H9 (cell line): ENCODE data around the gene SLC34A3. TPM values are rescaled to one million over a fixed set of nuclear protein-coding genes. Genes with fewer than 3 reads are reported as not detected.

ENCODE experiments used
- DNase-seq: peaks from one replicate; pipeline ENCODE4 v3.0.0-alpha.2; 2017
- H2AFZ ChIP-seq: one replicate; pipeline ENCODE4 v1.6.1; 2013; ENCODE audit warnings: mild to moderate bottlenecking, low read length, control low read depth, moderate library complexity
- H2AK5ac ChIP-seq: 2 replicates; pipeline ENCODE4 v1.6.1; 2013; ENCODE audit warnings: low read length, control low read depth, mixed read lengths; ENCODE audit not compliant: insufficient read length
- H2BK120ac ChIP-seq: one replicate; pipeline ENCODE4 v1.6.1; 2013; ENCODE audit warnings: low read depth, mild to moderate bottlenecking, low read length, control low read depth, inconsistent platforms; ENCODE audit not compliant: poor library complexity, severe bottlenecking
- H2BK12ac ChIP-seq: 2 replicates; pipeline ENCODE4 v1.6.1; 2013; ENCODE audit warnings: low read length, control low read depth, mixed read lengths, low read depth; ENCODE audit not compliant: insufficient read length
- H2BK15ac ChIP-seq: 2 replicates; pipeline ENCODE4 v1.6.1; 2013; ENCODE audit warnings: low read depth, low read length, control low read depth
- H2BK20ac ChIP-seq: one replicate; pipeline ENCODE4 v1.6.1; 2013; ENCODE audit warnings: low read depth, mild to moderate bottlenecking, low read length, control low read depth, inconsistent platforms; ENCODE audit not compliant: poor library complexity, severe bottlenecking
- H2BK5ac ChIP-seq: 2 replicates; pipeline ENCODE4 v1.6.1; 2013; ENCODE audit warnings: low read length, control low read depth, mixed read lengths; ENCODE audit not compliant: insufficient read length
- H3K14ac ChIP-seq: 2 replicates; pipeline ENCODE4 v1.6.1; 2013; ENCODE audit warnings: low read length, control low read depth; ENCODE audit not compliant: insufficient read depth
- H3K18ac ChIP-seq: 2 replicates; pipeline ENCODE4 v1.6.1; 2013; ENCODE audit warnings: low read depth, mild to moderate bottlenecking, mixed read lengths, low read length, control low read depth; ENCODE audit not compliant: insufficient read length
- H3K23ac ChIP-seq: 2 replicates; pipeline ENCODE4 v1.6.1; 2013; ENCODE audit warnings: low read length, control low read depth, mixed read lengths, low read depth; ENCODE audit not compliant: insufficient read length
- H3K23me2 ChIP-seq: 2 replicates; pipeline ENCODE4 v1.6.1; 2013; ENCODE audit warnings: low read depth, mild to moderate bottlenecking, mixed read lengths, low read length, control low read depth; ENCODE audit not compliant: insufficient read length, poor library complexity, severe bottlenecking
- H3K27ac ChIP-seq: 2 replicates; pipeline ENCODE4 v1.5.1; 2013; ENCODE audit warnings: low read length, control low read depth, mixed read lengths, low read depth; ENCODE audit not compliant: insufficient read length
- H3K27me3 ChIP-seq: 2 replicates; pipeline ENCODE4 v1.6.1; 2013; ENCODE audit warnings: low read length, control low read depth, inconsistent platforms; ENCODE audit not compliant: insufficient read depth
- H3K4ac ChIP-seq: 2 replicates; pipeline ENCODE4 v1.6.1; 2013; ENCODE audit warnings: low read depth, mild to moderate bottlenecking, control low read depth, inconsistent platforms, low read length, moderate library complexity
- H3K4me1 ChIP-seq: 2 replicates; pipeline ENCODE4 v1.6.1; 2013; ENCODE audit warnings: low read length, control low read depth, inconsistent platforms; ENCODE audit not compliant: insufficient read depth
- H3K4me2 ChIP-seq: 2 replicates; pipeline ENCODE4 v1.6.1; 2013; ENCODE audit warnings: low read length, control low read depth, mixed read lengths; ENCODE audit not compliant: insufficient read length, insufficient read depth
- H3K56ac ChIP-seq: 2 replicates; pipeline ENCODE4 v1.6.1; 2013; ENCODE audit warnings: low read depth, mild to moderate bottlenecking, mixed read lengths, low read length, control low read depth; ENCODE audit not compliant: insufficient read length
- H3K79me1 ChIP-seq: 2 replicates; pipeline ENCODE4 v1.6.1; 2013; ENCODE audit warnings: low read depth, mild to moderate bottlenecking, moderate library complexity, low read length, control low read depth, inconsistent platforms; ENCODE audit not compliant: insufficient read depth, poor library complexity, severe bottlenecking
- H3K79me2 ChIP-seq: 2 replicates; pipeline ENCODE4 v1.6.1; 2013; ENCODE audit warnings: low read length, control low read depth, inconsistent platforms; ENCODE audit not compliant: insufficient read depth
- H3K9ac ChIP-seq: 2 replicates; pipeline ENCODE4 v1.6.1; 2013; ENCODE audit warnings: low read length, control low read depth, mixed read lengths; ENCODE audit not compliant: insufficient read length; ENCODE audit errors: extremely low read depth
- H3K9me3 ChIP-seq: one replicate; pipeline ENCODE4 v1.6.1; 2013; ENCODE audit warnings: low read depth, low read length, inconsistent platforms; ENCODE audit not compliant: control insufficient read depth
- H3T11ph ChIP-seq: one replicate; pipeline ENCODE4 v1.6.1; 2013; ENCODE audit warnings: mild to moderate bottlenecking, low read length, control low read depth, inconsistent platforms
- H4K20me1 ChIP-seq: one replicate; pipeline ENCODE4 v1.6.1; 2013; ENCODE audit not compliant: control insufficient read depth, insufficient read length, insufficient read depth
- H4K5ac ChIP-seq: 2 replicates; pipeline ENCODE4 v1.6.1; 2013; ENCODE audit warnings: low read depth, mild to moderate bottlenecking, mixed read lengths, low read length, control low read depth; ENCODE audit not compliant: insufficient read length
- H4K8ac ChIP-seq: replicated peaks from 2 replicates; pipeline ENCODE4 v1.6.1; 2013; ENCODE audit warnings: low read length, control low read depth, mixed read lengths, low read depth; ENCODE audit not compliant: insufficient read length
- H4K91ac ChIP-seq: 2 replicates; pipeline ENCODE4 v1.6.1; 2013; ENCODE audit warnings: low read depth, mild to moderate bottlenecking, moderate library complexity, mixed read lengths, low read length, control low read depth; ENCODE audit not compliant: insufficient read length
- H3K27ac Mint-ChIP-seq, 3 experiments: 2 replicates in 2 of 3; 3 replicates in 1 of 3; pipeline ENCODE4 v1.8.0; 2020 to 2021; ENCODE audit warnings: mixed read lengths in 3 of 3, mild to moderate bottlenecking in 1 of 3, moderate library complexity in 1 of 3
- H3K27me3 Mint-ChIP-seq: 2 replicates; pipeline ENCODE4 v1.8.0; 2021; ENCODE audit warnings: low read depth, mild to moderate bottlenecking, moderate library complexity, mixed read lengths
- H3K36me3 Mint-ChIP-seq, 3 experiments: 2 replicates in 2 of 3; 3 replicates in 1 of 3; pipeline ENCODE4 v1.8.0; 2020 to 2021; ENCODE audit warnings: low read depth in 3 of 3, mixed read lengths in 3 of 3; ENCODE audit not compliant: insufficient read depth in 1 of 3
- H3K4me1 Mint-ChIP-seq, 2 experiments: 2 replicates each; pipeline ENCODE4 v1.8.0; 2020; ENCODE audit warnings: mixed read lengths in 2 of 2
- H3K4me3 Mint-ChIP-seq, 2 experiments: 2 replicates in 1 of 2; 3 replicates in 1 of 2; pipeline ENCODE4 v1.8.0; 2020 to 2021; ENCODE audit warnings: mild to moderate bottlenecking in 2 of 2, mixed read lengths in 2 of 2, moderate library complexity in 1 of 2
- H3K9me3 Mint-ChIP-seq, 2 experiments: 2 replicates in 1 of 2; 3 replicates in 1 of 2; pipeline ENCODE4 v1.8.0; 2020; ENCODE audit warnings: mild to moderate bottlenecking in 2 of 2, mixed read lengths in 2 of 2, moderate library complexity in 1 of 2
- CTCF ChIP-seq: fragments of 200-600 bp; sonication (generic); conservative IDR thresholded peaks from 3 replicates; pipeline ENCODE4 v1.8.0; 2021; ENCODE audit warnings: antibody characterized with exemption, mild to moderate bottlenecking
- WGBS: extraction: QIAGEN DNeasy Blood & Tissue Kit; methylation state at CpG from one replicate; pipeline ENCODE4 v1.1.7; 2013; ENCODE audit warnings: missing lambda C conversion rate, low lambda C conversion rate, mixed read lengths; ENCODE audit not compliant: insufficient read length; ENCODE audit errors: extremely low coverage; 5-methylcytosine and 5-hydroxymethylcytosine counted together
- total RNA-seq: library from RNA; stranded (reverse); gene quantifications from 2 replicates; pipeline ENCODE4 v1.2.1, GENCODE V29; 2021

SLC34A3 gene
- total RNA-seq, 1 experiment from 2014 or later: not detected

GRCh38 chr9:137182836-137183235 is 47.9 kb upstream of the SLC34A3 start:
- Mint-ChIP-seq H3K27me3 (no peaks in the 10 kb centered on the region), H3K4me1 (peaks cover 9 to 13% of the 10 kb centered on the region in 2 experiments), H3K9me3 (no peaks in the 10 kb centered on the region), H3K27ac (peak overlapping the region in 1 of 3 experiments; percentile 74; a peak in 1 of 7 replicates), H3K36me3 (peaks cover 7 to 57% (median 50%) of the 10 kb centered on the region in 3 experiments; a peak in 6 of 7 replicates), H3K4me3 (no peak overlapping the region)
- DNase-seq: no peak
- no peaks in the 10 kb centered on the region for H3K27me3 ChIP-seq
- no peak overlapping the region for H3T11ph ChIP-seq
- WGBS: no CpG with 5 or more reads among the region's 17 CpGs
- no peak overlapping the region for H2BK5ac ChIP-seq
- H3K23ac ChIP-seq: no peak overlapping the region
- peaks cover 5% of the 10 kb centered on the region for H3K79me1 ChIP-seq
- no peak overlapping the region for H2AFZ ChIP-seq
- H2BK120ac ChIP-seq: no peak overlapping the region
- no peaks in the 10 kb centered on the region for H3K4me1 ChIP-seq
- no peaks in the 10 kb centered on the region for H3K9me3 ChIP-seq
- no peak overlapping the region for H3K4ac ChIP-seq
- no peak overlapping the region for H2BK15ac ChIP-seq
- H2BK12ac ChIP-seq: no peak overlapping the region
- no peak overlapping the region for H4K5ac ChIP-seq
- H4K20me1 ChIP-seq: peaks cover 2% of the 10 kb centered on the region
- H2BK20ac ChIP-seq: no peak overlapping the region
- no peak overlapping the region for H3K14ac ChIP-seq
- peaks cover 8% of the 10 kb centered on the region; the same call in 1 of the 2 replicates for H3K79me2 ChIP-seq
- H4K8ac ChIP-seq: no peak overlapping the region
- H4K91ac ChIP-seq: no peak overlapping the region
- no peak overlapping the region for H3K9ac ChIP-seq
- H3K56ac ChIP-seq: no peak overlapping the region
- no peak for TF ChIP-seq CTCF
- peaks cover 4% of the 10 kb centered on the region for H3K23me2 ChIP-seq
- H3K27ac ChIP-seq: no peak overlapping the region
- H2AK5ac ChIP-seq: no peak overlapping the region
- H3K4me2 ChIP-seq: no peak overlapping the region
- H3K18ac ChIP-seq: no peak overlapping the region
